ENCODE results near the gene PTRH2. TPM values are rescaled to one million over a fixed set of nuclear protein-coding genes. Genes with fewer than 3 reads are reported as not detected.
A peak's percentile ranks its signal among the peaks of the same experiment; 100 is the strongest.

PTRH2 gene
- total RNA-seq, 4 donors from 2014 or later = 12.9 to 35.3 (median 27.4) TPM

DNA sequence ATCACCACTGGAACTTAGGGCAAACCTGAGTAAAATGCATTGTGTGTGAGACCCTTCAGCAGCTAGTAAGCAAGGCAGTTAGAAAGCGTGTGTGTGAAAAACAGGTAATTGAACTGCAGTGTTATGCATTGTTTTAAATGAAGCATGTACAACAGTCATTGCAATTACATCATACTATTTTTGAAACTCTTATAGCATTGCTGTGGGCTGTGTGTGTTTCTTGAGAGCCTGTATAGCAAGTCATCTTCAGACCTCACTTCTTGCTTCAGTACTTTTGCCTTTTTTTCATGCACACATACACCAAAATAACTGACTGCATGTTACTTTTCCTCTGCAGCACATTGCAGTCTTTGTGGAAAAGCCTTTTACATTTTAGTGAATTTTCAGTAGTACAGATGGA is 19.2 kb downstream of the PTRH2 start:
- no peak overlapping the region for H3K4me3 ChIP-seq
- no peak for DNase-seq (ENCODE audit: low spot score in 2 of 2)
- peak overlapping the region in 1 of 4 donors; percentile 4 for H3K27ac ChIP-seq
- H3K36me3 ChIP-seq = peaks cover 0 to 98% (median 19%) of the 10 kb centered on the region in 3 donors
- H3K4me1 ChIP-seq = peaks cover 0 to 24% (median 0%) of the 10 kb centered on the region in 4 donors
- TF ChIP-seq EP300 (IDR thresholded peaks at IDR 0.05) = no peak
- TF ChIP-seq CTCF (IDR thresholded peaks at IDR 0.05) = no peak
- TF ChIP-seq POLR2A (IDR thresholded peaks at IDR 0.05) = no peak
- no peaks in the 10 kb centered on the region for H3K9me3 ChIP-seq
- H3K27me3 ChIP-seq = no peaks in the 10 kb centered on the region
- WGBS, 2 donors = 83 to 89% methylated on average over 1 of the region's 1 CpG

GRCh38 chr17:59684967-59685366 is 22.3 kb downstream of the PTRH2 start:
- H3K27ac ChIP-seq = no peak overlapping the region
- peaks cover 0 to 24% (median 0%) of the 10 kb centered on the region in 4 donors for H3K4me1 ChIP-seq
- H3K9me3 ChIP-seq = no peaks in the 10 kb centered on the region
- no peak for TF ChIP-seq EP300 (IDR thresholded peaks at IDR 0.05)
- TF ChIP-seq CTCF (IDR thresholded peaks at IDR 0.05) = no peak
- no peak for TF ChIP-seq POLR2A (IDR thresholded peaks at IDR 0.05)
- H3K36me3 ChIP-seq = peaks cover 0 to 98% (median 9%) of the 10 kb centered on the region in 3 donors
- no peaks in the 10 kb centered on the region for H3K27me3 ChIP-seq
- H3K4me3 ChIP-seq = no peak overlapping the region
- 82 to 83% methylated on average over 6 of the region's 6 CpGs for WGBS, 2 donors
- no peak for DNase-seq (ENCODE audit: low spot score in 2 of 2)

GRCh38 chr17:59683283-59683682 is 23.9 kb downstream of the PTRH2 start:
- no peak for DNase-seq (ENCODE audit: low spot score in 2 of 2)
- TF ChIP-seq POLR2A (IDR thresholded peaks at IDR 0.05) = no peak
- TF ChIP-seq CTCF (IDR thresholded peaks at IDR 0.05) = no peak
- TF ChIP-seq EP300 (IDR thresholded peaks at IDR 0.05) = no peak
- H3K4me3 ChIP-seq = no peak overlapping the region
- H3K36me3 ChIP-seq = peaks cover 0 to 98% (median 15%) of the 10 kb centered on the region in 3 donors
- no peaks in the 10 kb centered on the region for H3K27me3 ChIP-seq
- peaks cover 0 to 17% (median 0%) of the 10 kb centered on the region in 4 donors for H3K4me1 ChIP-seq
- no peak overlapping the region for H3K27ac ChIP-seq
- H3K9me3 ChIP-seq = no peaks in the 10 kb centered on the region

- no peak overlapping the region for H3K4me3 ChIP-seq
Measured at GRCh38 chr17:59680314-59680713, 26.9 kb downstream of the PTRH2 start.

DNA sequence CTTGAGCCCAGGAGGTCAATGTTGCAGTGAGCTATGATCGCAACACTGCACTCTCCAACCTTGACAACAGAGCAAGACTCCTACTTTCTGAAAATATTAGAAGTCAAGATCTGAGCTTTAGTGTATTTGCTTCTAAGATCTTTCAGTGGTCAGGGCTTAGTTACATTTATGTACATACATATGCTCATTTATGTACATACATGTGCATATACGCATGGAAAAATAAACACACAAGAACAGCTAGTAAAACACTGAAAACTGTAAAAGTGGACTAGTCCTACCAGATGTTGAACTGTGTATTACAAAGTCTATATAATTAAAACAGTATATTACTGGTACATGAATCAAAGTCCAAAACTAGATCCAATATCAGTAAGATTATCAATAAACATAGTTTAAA is 28.3 kb downstream of the PTRH2 start:
- Histone ChIP-seq H3K36me3 (peaks cover 4 to 98% (median 11%) of the 10 kb centered on the region in 3 donors), H3K9me3 (no peaks in the 10 kb centered on the region), H3K4me1 (no peaks in the 10 kb centered on the region), H3K4me3 (no peak overlapping the region), H3K27me3 (no peaks in the 10 kb centered on the region), H3K27ac (no peak overlapping the region)
- no peak for DNase-seq (ENCODE audit: low spot score in 2 of 2)
- TF ChIP-seq CTCF (IDR thresholded peaks at IDR 0.05) = no peak
- no peak for TF ChIP-seq POLR2A (IDR thresholded peaks at IDR 0.05)
- no peak for TF ChIP-seq EP300 (IDR thresholded peaks at IDR 0.05)
- WGBS, 2 donors = 47% methylated on average over 2 of the region's 2 CpGs

More at GRCh38 chr17:59680314-59680713, 26.9 kb downstream of the PTRH2 start:
- Histone ChIP-seq H3K9me3 (no peaks in the 10 kb centered on the region), H3K36me3 (peaks cover 0 to 99% (median 13%) of the 10 kb centered on the region in 3 donors), H3K27me3 (no peaks in the 10 kb centered on the region), H3K27ac (no peak overlapping the region), H3K4me1 (peaks cover 0 to 4% (median 0%) of the 10 kb centered on the region in 4 donors)
- TF ChIP-seq CTCF (IDR thresholded peaks at IDR 0.05) (no peak), EP300 (IDR thresholded peaks at IDR 0.05) (no peak), POLR2A (IDR thresholded peaks at IDR 0.05) (no peak)
- WGBS, 2 donors = 60 to 64% methylated on average over 4 of the region's 4 CpGs
- no peak for DNase-seq (ENCODE audit: low spot score in 2 of 2)

Measured in tibial nerve (tissue), 4 donors.